ENCODE results near the gene UBE3D.

DNA sequence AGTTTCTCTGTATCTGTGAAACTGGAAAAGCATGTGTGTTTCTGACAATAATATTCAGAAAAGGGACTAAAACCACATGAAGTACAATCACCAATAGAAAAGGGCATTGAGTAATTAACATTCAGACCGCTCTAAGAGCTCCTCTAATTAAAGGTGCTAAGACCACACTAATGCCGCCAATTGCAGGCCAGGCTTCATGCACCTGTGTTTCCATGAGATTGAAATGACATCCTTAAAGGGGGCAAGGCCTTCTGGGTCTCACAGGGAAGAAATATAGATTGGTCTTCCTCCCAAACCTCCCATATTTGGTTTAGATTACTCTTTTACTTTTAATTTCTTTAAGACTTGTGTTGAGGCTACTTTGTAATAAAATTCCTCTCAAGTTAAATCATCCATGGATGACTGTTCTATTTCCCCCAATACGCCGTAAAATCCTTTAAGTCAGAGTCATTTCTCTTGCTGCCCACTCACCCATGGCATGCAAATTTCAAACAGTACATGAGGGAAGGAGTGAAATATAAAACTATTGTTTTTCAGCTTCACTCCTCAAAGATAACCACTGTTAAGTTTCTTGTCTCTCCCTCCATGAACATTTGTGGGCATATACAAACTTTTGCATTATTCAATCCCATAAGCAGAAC lies 110.6 kb downstream of the UBE3D start:
- TF ChIP-seq, protein P1, sequence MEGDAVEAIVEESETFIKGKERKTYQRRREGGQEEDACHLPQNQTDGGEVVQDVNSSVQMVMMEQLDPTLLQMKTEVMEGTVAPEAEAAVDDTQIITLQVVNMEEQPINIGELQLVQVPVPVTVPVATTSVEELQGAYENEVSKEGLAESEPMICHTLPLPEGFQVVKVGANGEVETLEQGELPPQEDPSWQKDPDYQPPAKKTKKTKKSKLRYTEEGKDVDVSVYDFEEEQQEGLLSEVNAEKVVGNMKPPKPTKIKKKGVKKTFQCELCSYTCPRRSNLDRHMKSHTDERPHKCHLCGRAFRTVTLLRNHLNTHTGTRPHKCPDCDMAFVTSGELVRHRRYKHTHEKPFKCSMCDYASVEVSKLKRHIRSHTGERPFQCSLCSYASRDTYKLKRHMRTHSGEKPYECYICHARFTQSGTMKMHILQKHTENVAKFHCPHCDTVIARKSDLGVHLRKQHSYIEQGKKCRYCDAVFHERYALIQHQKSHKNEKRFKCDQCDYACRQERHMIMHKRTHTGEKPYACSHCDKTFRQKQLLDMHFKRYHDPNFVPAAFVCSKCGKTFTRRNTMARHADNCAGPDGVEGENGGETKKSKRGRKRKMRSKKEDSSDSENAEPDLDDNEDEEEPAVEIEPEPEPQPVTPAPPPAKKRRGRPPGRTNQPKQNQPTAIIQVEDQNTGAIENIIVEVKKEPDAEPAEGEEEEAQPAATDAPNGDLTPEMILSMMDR (conservative IDR thresholded peaks at IDR 0.05; ENCODE audit: low read depth, low read length) = no peak
- no peak for TF ChIP-seq EZH2 (IDR thresholded peaks at IDR 0.05; ENCODE audit: borderline replicate concordance, low read depth, low read length, poor library complexity, severe bottlenecking)
